Stimulated activated effector memory CD8-positive, alpha-beta T cell treated with anti-CD3 and anti-CD28 coated beads, Interleukin-12 subunit alpha, Interleukin-12 subunit beta, amount 100 ng/mL, for 72 hours (primary cell): Measurements from ENCODE around the gene PRDM1.

Experiments used
- ATAC-seq: fragments of 150-1000 bp; cut with Tn5 transposase; 2 replicates; pipeline ENCODE4 v1.10.0; 2021
- DNase-seq, 2 donors: peaks; one replicate each; pipeline ENCODE4 v3.0.0; 2021 to 2022; ENCODE audit warnings: low spot score in 2 of 2
- H3K27ac Mint-ChIP-seq: one replicate; pipeline ENCODE4 v1.8.0; 2022; ENCODE audit warnings: mild to moderate bottlenecking, mixed read lengths
- H3K36me3 Mint-ChIP-seq: one replicate; pipeline ENCODE4 v1.8.0; 2022; ENCODE audit warnings: mild to moderate bottlenecking, mixed read lengths
- H3K4me1 Mint-ChIP-seq: one replicate; pipeline ENCODE4 v1.8.0; 2022; ENCODE audit warnings: mixed read lengths
- H3K4me3 Mint-ChIP-seq: one replicate; pipeline ENCODE4 v1.8.0; 2022; ENCODE audit warnings: mild to moderate bottlenecking, mixed read lengths
- H3K9me3 Mint-ChIP-seq: one replicate; pipeline ENCODE4 v1.8.0; 2022; ENCODE audit warnings: mixed read lengths

PRDM1 gene

DNA sequence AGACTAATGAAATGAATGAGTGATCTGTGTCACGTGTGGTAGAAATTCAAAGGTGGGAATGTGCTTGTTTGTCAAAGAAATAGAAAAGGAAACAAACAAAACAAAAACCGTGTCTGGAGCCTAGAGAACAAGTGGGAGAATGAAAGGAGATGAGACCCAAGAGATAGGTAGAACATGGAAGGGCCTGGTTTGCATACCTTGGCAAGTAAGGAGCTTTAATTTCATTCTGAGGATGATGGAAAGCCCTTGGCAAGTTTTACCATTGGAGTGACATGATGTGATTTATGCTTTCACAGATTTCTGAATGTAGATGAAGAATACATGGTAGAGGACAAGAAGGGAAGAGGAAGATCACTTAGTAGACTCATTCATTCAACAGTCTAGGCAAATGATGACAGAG lies 26.8 kb upstream of the PRDM1 start:
- Mint-ChIP-seq H3K4me3 (no peak overlapping the region), H3K9me3 (no peaks in the 10 kb centered on the region), H3K27ac (no peak overlapping the region), H3K4me1 (peaks cover 10% of the 10 kb centered on the region), H3K36me3 (no peaks in the 10 kb centered on the region)
- ATAC-seq = no peak
- DNase-seq = no peak

DNA sequence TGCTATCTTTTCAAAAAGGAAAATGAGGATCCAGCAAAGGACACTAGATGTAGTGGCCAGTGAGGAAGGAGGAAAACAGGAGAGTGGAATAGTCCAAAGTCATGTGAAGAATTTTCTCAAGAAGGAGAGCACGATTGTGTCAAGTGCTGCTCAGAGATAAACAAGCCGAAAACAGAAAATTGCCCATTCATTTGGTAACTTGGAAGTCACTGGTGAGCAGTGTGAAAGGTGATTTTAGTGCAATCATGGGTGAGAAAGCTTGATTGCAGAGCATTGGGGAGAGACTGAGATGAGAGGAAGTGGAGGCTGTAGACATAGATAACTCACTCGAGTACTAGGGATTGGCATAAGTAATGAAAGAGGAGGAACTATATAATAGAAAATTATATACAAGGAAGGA lies 26.0 kb upstream of the PRDM1 start:
- Mint-ChIP-seq H3K27ac (no peak overlapping the region), H3K36me3 (no peaks in the 10 kb centered on the region), H3K4me1 (peaks cover 18% of the 10 kb centered on the region), H3K9me3 (no peaks in the 10 kb centered on the region), H3K4me3 (no peak overlapping the region)
- DNase-seq = no peak
- ATAC-seq = no peak

DNA sequence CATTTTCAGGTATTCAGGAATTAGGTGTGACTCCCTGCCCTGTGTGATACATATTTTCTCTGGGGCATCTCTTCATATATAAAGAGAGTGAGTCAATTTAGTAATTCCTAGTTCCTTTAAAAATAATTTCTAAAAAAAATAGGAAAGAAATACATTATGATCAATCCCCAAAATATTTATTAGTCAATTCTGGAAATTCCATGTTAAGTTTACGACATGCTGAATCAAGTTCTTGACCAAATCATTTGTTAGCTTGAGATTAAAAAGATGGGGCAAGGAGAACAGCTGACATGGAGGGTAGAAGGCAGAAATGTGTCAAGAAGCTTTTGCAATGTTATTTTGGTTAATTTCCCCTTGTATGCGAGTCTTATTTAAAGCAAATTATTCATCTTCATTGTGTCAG lies 22.7 kb upstream of the PRDM1 start:
- Mint-ChIP-seq H3K36me3 (no peaks in the 10 kb centered on the region), H3K4me3 (no peak overlapping the region), H3K4me1 (peaks cover 8% of the 10 kb centered on the region), H3K27ac (no peak overlapping the region), H3K9me3 (no peaks in the 10 kb centered on the region)
- ATAC-seq (no peak), DNase-seq (no peak)

DNA sequence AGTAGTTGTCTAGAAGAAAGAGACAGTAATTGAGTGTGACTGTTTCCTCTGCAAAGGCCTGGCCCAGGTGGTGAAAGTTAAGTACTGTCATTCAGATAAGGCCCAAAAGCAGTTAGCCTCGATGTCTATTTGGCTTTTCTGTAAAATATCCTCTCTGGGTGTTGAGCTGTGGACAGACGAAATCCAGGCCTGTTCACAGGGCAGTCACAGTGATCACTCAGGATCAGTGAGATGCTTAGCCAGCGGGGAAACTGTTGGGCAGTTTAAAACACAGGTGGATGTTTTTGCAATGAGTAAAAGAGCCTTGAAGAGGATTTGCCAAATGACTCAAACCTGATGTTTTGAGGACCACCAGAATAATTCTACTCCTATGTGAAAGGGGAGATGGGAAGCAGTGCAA lies 22.0 kb upstream of the PRDM1 start:
- DNase-seq = no peak
- Mint-ChIP-seq H3K4me3 (no peak overlapping the region), H3K36me3 (no peaks in the 10 kb centered on the region), H3K4me1 (peaks cover 8% of the 10 kb centered on the region), H3K27ac (no peak overlapping the region), H3K9me3 (no peaks in the 10 kb centered on the region)
- ATAC-seq = no peak

DNA sequence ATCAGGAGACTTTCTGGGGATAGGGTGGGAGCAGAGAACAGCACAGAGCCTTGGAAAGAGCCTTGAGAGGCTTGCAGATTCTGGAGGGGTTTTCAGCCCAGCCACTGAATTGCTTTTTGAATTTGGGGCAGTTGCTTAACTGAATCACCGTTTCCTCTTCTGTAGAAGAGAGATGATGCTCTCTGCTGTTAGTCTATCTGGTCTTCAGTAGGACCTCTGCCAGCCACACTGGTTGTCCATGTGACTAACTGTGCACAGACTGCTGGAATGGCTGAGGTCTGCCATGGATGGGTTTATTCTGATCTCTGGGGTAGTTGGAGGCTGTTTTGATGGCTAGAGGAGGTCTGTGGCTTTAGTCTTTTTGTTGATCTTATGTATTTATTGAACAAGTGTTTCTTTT lies 21.4 kb upstream of the PRDM1 start:
- Mint-ChIP-seq H3K36me3 (no peaks in the 10 kb centered on the region), H3K9me3 (no peaks in the 10 kb centered on the region), H3K4me1 (peaks cover 8% of the 10 kb centered on the region), H3K27ac (no peak overlapping the region), H3K4me3 (no peak overlapping the region)
- DNase-seq (no peak), ATAC-seq (peak; percentile 60)

DNA sequence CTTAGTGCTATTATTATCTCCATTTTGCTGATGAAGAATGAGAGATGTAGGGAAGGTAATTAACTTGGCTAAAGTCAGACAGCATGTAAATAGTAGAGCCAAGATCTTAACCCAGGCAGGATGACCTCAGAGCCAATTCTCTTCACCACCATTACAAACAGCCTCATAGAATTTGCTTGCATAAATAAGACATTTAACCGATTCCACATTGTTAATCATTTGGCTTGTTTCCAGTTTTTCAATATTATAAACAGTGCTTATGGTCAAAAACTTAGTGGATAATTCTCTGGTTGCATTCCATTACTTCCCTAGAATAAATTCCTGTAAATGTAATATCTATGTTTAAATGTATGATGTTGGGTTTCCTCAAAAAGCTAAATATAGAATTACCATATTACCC lies 19.1 kb upstream of the PRDM1 start:
- DNase-seq (no peak), ATAC-seq (no peak)
- Mint-ChIP-seq H3K4me1 (peaks cover 8% of the 10 kb centered on the region), H3K4me3 (no peak overlapping the region), H3K27ac (no peak overlapping the region), H3K36me3 (no peaks in the 10 kb centered on the region), H3K9me3 (no peaks in the 10 kb centered on the region)

DNA sequence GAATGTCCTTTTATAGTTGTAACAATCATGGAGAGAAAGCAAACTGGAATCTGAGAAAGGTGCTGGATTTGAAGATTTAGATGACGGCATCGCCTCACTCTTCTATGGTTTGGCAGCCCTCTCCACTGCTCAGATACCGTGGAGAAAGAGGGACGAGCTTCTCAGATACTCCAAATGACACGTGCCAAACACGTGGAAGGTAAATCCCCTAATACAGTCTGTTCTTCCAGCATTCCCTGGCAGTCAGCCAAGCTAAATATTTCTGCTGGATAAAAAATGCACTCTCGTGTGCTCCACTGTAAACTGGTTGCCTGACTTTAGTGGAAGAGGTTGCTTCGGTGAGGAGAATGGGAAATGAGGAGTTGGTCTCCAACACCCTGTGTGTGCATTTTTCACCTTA lies 16.7 kb upstream of the PRDM1 start:
- no peak overlapping the region for H3K27ac Mint-ChIP-seq
- H3K9me3 Mint-ChIP-seq = no peaks in the 10 kb centered on the region
- no peaks in the 10 kb centered on the region for H3K36me3 Mint-ChIP-seq
- no peak overlapping the region for H3K4me3 Mint-ChIP-seq
- H3K4me1 Mint-ChIP-seq = peaks cover 6% of the 10 kb centered on the region
- ATAC-seq = no peak
- no peak for DNase-seq

DNA sequence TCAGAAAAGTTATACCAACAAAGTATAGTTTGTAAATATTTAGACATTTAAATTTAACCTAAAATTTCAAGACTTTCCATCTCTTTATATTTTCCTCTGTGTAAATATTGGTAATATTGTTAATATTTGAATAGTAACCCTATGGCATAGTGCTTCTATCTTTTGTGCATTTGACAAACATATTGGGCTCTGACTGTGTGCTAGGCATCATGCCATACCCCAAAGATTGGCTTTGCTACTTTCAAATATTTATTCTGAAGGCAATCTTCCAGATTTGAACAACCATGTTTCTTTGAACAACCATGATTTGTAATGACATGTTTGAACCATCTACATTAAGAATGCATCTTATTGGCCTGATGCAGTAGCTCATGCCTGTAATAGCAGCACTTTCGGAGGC lies 15.5 kb upstream of the PRDM1 start:
- ATAC-seq = no peak
- H3K27ac Mint-ChIP-seq = no peak overlapping the region
- no peaks in the 10 kb centered on the region for H3K36me3 Mint-ChIP-seq
- H3K4me1 Mint-ChIP-seq = no peaks in the 10 kb centered on the region
- no peak for DNase-seq
- H3K4me3 Mint-ChIP-seq = no peak overlapping the region
- no peaks in the 10 kb centered on the region for H3K9me3 Mint-ChIP-seq

DNA sequence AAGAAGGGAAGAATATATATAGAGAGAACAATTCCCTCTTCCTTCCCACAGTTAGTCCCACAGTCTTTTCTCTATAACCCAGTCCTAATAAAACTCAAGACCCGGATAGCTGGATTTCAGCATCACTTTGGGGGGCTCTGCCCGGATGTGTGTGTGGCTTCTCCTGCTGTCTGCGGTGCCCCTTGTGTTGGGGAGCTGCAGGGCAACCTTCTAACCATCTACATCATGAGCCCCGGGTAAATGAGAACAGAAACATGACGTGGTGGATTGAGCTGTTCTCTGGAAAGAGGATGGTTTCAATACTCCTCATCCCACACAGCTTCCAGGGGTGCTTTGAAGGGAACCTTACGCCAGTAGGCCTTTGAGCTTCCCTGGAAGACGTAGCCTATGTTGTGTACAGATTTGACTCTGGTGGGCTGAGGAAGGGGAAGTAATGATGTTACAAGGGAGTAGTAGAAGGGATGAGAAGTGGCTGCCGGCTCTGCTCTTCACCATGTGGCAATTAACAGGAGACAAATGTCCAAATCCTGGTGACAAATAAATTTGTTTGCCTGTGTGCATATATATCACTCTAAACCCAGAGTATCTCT lies 13.5 kb upstream of the PRDM1 start:
- no peak for ATAC-seq
- Mint-ChIP-seq H3K27ac (no peak overlapping the region), H3K4me3 (no peak overlapping the region), H3K36me3 (no peaks in the 10 kb centered on the region), H3K9me3 (no peaks in the 10 kb centered on the region), H3K4me1 (no peaks in the 10 kb centered on the region)
- DNase-seq = no peak

DNA sequence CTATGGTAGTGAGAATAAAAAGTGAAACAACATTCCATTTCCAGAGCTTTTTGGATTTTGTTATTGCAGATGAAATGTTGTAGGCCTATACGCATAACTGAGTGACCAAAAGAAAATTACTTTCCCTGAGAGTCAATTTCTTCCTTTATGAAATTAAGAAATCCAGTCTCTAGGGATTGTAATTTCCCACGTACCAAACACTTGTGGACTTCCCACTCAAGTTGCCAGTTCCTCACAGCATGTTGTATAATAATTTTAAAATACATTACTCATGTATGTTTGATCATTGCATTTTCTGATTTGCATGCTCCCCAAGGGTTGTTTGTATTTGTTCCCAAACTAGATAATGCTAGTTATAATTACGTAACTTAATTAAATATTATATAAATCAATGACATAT lies 12.0 kb upstream of the PRDM1 start:
- Mint-ChIP-seq H3K9me3 (no peaks in the 10 kb centered on the region), H3K4me1 (no peaks in the 10 kb centered on the region), H3K27ac (no peak overlapping the region), H3K36me3 (no peaks in the 10 kb centered on the region), H3K4me3 (no peak overlapping the region)
- DNase-seq = no peak
- no peak for ATAC-seq

DNA sequence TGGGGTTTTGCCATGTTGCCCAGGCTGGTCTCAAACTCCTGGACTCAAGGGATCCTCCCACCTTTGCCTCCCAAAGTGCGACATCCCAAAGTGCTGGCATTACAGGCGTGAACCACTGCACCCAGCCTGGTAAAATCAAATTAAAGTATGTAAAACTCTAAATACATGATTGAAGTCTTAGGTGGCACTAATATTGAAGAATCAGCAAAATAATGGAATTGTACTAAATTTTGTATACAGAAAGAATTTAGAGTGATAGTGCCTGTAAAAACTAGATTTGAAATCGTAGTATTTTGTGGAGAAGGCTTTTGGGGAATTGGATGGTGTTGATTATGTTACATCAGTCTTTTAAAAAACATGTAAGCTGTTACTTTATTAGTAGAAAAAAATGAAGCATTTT lies 10.0 kb upstream of the PRDM1 start:
- Mint-ChIP-seq H3K4me1 (peaks cover 6% of the 10 kb centered on the region), H3K4me3 (no peak overlapping the region), H3K9me3 (no peaks in the 10 kb centered on the region), H3K36me3 (no peaks in the 10 kb centered on the region), H3K27ac (no peak overlapping the region)
- ATAC-seq (no peak), DNase-seq (no peak)

DNA sequence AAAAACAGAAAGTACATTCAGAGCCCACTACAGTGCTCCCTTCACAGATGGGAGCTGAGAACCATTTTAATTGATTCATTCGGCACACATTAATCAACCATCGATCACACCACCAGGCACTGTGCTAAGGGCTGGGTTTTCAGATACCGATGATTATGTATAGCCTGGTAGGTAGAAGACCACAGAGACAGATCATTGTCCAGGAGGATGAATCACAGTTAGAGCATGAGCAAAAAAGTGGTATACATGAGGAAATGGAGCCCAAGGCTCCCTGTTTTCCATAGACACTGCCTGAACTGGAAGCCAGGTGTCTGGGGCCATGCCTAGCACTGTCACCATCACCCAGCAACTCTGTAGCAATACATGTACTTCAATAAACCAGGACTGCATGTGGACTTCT lies 9.0 kb upstream of the PRDM1 start:
- Mint-ChIP-seq H3K27ac (no peak overlapping the region), H3K9me3 (no peaks in the 10 kb centered on the region), H3K36me3 (no peaks in the 10 kb centered on the region), H3K4me3 (no peak overlapping the region), H3K4me1 (peaks cover 12% of the 10 kb centered on the region)
- DNase-seq = no peak
- ATAC-seq = peak; percentile 65

DNA sequence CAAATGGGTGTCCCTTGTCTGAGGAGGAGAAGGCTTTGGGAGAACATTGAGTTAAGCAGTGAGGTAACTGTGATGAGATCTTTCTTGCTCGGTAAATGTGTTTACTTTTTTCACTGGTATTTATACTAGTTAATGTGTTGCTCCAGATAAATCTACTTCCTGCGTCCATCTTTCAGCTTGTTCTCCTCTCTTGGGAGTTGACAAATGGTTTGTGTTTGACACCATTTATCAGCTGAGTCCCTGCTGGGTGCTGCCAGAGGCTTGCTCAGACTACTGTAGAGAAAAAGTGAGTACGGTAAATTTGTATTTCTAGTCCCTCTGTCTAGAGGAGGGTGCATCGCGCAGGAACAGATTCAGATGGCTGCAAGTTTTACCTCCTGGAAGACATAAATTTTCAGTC lies 8.3 kb upstream of the PRDM1 start:
- no peak for ATAC-seq

DNA sequence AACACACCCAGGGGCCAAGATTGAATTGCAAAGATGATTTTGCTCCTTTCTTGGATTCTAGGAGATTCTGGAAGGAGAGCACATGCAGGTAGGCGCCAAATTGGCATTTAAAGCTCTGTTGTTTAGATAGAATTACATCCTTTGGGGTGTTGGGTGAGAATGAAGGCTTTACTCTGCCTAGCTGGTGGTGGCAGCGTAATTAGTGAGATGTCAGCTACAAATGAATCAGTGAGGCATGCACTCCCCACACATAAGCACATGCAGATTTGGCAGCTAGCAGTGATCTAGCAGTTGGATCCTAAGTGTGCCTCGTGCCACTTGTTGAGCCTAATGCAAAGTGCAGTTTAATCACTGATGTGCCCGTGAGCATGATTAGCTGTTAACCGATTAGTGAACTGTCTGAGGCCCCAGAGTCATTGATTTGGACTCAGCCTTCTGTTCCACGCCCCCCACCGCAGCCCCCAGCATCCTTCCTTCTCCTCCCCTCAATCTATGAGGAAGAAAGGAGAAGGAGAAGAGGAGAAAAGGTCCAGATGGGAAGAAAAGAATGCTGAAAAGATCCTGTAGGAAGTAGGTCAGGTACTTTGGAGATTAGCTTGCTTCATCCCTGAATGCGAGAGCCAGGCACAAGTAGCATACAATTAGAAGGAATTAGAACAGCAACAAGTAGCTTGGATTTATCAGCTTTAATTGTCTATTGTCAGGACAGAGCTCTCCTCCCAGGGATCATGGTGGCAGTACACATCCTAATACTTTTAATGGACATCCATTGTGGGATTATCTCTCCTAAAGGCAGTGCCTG lies 6.0 kb upstream of the PRDM1 start:
- Mint-ChIP-seq H3K9me3 (no peaks in the 10 kb centered on the region), H3K27ac (no peak overlapping the region), H3K4me1 (peaks cover 40% of the 10 kb centered on the region), H3K4me3 (no peak overlapping the region), H3K36me3 (peaks cover 14% of the 10 kb centered on the region)
- DNase-seq = no peak
- no peak for ATAC-seq

More for the DNA sequence above, 8.3 kb upstream of the PRDM1 start:
- H3K4me1 Mint-ChIP-seq = peaks cover 17% of the 10 kb centered on the region
- H3K27ac Mint-ChIP-seq = no peak overlapping the region
- H3K36me3 Mint-ChIP-seq = no peaks in the 10 kb centered on the region
- no peak for DNase-seq
- H3K9me3 Mint-ChIP-seq = no peaks in the 10 kb centered on the region
- H3K4me3 Mint-ChIP-seq = no peak overlapping the region

DNA sequence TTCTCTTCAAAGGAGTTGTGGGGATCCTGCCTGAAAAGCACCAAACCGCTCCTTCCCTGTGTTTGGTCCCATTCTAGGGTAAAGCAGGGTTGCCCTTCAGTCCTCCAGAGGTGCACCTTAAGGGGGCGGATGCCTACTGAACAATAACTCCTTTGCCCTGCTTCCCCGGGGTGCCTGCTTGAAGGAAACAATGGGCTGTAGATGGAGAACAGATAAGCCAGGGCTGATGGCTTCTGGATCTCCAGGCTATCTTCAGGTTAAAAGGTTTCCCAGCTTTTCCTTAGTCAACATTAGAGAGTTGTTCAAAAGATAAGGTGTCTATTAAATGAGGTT lies 5.4 kb upstream of the PRDM1 start:
- Mint-ChIP-seq H3K9me3 (no peaks in the 10 kb centered on the region), H3K4me1 (peaks cover 46% of the 10 kb centered on the region), H3K27ac (no peak overlapping the region), H3K36me3 (peaks cover 19% of the 10 kb centered on the region), H3K4me3 (no peak overlapping the region)
- no peak for DNase-seq
- ATAC-seq = no peak

DNA sequence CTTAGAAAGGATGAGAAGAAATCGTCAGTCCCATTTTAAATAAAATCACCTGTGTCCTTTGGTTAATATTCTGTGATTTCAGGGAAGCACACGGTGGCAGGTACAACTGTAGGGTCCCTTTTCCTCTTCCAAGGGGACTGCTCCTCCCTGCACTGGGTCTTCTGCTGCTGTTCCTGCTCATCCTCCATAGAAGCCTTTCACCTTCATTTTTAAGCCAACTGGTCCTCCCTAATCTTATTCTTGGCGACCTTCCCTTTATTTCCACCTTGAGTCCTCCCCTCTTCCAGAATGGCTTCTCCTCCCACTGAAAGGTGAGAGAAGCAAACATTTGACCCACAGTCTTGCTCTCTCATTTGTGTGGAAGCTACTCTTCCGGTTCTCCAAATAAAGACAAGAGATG lies 4.4 kb upstream of the PRDM1 start:
- peaks cover 29% of the 10 kb centered on the region for H3K36me3 Mint-ChIP-seq
- no peaks in the 10 kb centered on the region for H3K9me3 Mint-ChIP-seq
- H3K4me1 Mint-ChIP-seq = peaks cover 51% of the 10 kb centered on the region
- ATAC-seq (no peak), DNase-seq (no peak)
- peak overlapping the region; percentile 97 for H3K27ac Mint-ChIP-seq
- H3K4me3 Mint-ChIP-seq = no peak overlapping the region
